ENCODE results near the gene DNAH6.
"Not testable (repeated sequence)": the region's sequence is repeated elsewhere in the genome, so short reads cannot be mapped to it uniquely, and the experiment has no call there.

DNAH6 gene

DNA sequence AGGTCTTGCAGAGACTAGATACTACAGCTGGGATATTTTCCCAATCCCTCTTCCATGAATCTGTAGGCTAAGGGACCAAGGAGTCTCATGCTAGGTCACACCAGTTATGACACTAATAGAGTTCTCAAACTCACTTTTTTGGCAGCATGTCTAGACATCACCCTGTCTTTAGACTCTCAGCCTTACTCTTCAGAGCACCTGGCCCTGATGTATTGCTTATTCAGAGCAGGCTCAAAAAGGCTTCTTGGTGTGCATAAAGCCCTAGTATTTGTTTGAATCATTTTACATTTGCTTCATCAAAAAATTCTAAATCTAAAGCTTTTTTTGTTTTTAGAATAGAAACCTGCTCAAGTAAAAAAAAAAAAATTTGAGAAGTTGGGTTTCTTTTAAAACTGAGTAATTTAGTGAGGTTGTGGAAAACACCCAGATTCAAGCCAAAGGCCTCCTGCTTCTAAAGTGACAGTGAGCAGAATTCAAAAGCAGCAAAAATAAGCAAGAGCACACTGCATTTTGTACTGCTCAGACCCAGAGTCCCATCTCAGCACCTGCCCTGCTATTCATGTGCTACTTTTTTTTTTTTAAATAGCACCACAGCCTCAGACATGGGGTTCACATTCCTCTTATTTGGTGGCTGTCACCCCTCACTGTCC is 18.0 kb upstream of the DNAH6 start:
- no peak for DNase-seq

DNA sequence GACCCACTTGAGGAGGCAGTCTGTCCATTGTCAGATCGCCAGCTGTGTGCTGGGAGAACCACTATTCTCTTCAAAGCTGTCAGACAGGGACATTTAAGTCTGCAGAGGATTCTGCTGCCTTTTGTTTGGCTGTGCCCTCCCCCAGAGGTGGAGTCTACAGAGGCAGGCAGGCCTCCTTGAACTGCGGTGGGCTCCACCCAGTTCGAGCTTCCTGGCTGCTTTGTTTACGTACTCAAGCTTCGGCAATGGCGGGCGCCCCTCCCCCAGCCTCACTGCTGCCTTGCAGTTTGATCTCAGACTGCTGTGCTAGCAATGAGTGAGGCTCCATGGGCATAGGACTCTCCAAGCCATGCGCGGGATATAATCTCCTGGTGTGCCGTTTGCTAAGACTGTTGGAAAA is 5.3 kb upstream of the DNAH6 start:
- DNase-seq: not testable (repeated sequence)

DNA sequence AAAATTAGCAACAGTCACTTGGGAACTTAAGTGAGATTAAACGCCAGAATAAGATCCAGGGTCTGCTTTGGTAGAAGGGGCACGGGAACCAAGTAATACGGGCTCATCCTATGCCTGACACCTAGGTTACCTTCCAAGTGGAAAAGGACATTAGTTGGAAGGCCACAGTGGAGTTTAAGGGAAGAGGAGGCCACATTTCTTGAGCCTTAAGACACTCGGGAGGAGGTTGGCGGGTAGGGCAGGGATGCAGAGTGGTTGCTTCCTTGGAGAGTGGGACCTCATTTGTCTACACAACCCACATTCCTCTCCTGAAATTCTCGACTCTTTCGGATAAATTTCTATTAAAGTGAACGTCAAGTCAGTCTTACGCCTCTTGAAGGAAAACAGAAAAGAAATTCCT is 510 bp upstream of the DNAH6 start:
- no peak for DNase-seq

DNA sequence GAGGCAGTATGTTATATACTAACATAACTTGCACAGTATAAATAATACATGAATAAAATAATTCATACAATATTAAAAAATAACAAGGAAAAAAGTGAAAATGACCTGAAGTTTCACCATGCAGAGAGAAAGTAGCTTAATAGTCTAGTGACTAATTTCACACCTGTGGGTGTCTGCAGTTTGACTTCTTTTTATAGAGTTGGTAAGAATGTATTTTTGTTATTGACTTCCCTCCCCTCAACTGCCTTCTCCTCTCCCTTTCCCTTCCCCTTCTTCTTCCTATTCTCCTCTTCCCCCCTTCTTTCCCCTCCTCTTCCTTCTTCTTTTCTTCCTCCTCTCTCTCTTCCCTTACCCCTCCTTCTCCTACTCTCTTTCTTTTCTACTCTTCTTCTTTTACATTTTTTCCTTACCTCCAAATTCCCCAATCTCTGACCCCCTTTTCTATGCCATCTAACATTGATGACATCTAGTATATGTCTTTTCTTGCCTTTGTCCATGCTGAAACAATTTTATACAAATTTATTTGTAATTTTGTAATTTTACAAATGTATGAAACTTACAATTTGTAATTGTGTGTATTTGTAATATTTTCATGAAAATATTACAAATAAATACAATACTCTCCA is 3.1 kb downstream of the DNAH6 start:
- no peak for DNase-seq

DNA sequence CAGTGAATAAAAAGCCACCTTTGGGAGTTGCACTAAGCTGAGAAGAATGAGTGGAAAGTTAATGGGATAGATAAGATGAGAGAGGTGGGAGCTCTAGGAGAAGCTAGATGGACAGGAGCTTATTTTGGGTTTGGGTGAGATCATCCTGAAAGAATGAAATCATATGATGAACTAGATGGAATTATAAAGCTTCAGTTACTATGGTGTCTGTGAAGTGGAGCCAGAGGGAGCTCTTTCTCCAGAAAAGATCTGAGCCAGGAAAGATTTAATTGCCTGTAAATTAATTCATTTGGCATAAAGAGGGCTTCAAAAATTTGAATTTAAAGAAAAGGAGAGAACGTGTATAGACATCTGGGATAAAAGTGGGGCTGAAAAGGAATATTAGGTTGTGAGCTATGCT is 10.3 kb downstream of the DNAH6 start:
- DNase-seq: no peak

DNA sequence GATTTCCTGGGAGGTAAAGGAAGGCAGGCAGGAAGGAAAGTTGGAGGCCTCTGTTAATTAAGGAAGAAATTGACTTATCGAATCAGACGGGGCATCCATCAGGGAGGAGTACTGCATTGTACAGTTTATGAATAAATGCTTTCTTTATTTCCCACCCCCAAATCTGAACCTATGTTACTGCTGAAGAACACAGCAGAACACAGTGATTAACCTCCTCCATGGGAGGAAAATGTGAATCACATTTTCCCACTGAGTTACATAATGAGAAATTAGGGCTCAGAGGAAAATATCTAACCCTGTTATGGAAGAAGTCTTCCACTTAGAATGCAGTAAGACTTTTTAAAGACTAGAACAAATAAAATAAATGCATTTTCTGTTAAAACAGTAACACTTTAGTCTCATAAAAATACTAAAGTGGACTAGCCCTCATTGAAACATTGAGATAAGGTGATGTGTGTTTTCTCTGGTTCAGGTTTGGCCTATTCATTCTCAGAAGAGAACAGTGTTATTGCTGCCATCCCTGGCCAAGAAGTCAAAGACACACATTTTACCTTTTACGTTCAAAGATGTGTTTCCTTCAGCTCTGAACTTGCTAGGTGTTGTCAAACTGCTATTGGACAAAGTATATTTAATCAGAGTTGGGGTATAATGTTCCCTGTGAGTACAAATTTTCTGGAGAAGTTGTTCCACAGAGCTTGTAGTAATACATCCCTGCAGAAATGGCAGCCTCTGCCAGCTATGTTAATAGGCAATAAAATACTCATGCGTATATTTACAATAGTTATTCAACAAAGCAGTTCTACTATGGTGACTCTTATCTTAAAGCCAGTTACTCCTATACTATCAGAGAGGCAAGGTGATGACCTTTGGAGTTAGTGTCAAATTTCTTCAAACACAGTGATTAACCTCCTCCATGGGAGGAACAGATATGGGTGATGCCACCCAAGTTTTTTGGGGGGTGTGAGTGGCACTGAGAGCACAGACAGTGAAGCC is 11.1 kb downstream of the DNAH6 start:
- no peak for DNase-seq

DNA sequence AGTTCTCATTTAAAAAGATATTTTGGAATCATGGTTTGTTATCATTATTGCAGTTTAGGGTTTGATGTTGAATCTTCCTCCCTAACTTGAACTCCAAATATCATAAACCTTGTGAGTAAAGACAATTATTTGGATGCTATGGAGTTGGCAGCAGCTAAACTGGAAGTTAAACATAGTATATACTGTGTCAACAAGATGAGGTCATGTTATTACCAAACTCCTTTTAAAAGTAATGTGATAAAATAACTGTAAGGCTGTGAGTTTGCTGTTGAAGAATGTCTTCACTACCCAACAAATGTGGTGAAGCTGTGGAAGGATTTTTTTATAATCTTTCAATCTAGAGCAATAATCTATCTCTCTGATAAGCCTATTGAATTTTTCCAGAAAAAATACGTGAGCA is 16.0 kb downstream of the DNAH6 start:
- DNase-seq: no peak

DNA sequence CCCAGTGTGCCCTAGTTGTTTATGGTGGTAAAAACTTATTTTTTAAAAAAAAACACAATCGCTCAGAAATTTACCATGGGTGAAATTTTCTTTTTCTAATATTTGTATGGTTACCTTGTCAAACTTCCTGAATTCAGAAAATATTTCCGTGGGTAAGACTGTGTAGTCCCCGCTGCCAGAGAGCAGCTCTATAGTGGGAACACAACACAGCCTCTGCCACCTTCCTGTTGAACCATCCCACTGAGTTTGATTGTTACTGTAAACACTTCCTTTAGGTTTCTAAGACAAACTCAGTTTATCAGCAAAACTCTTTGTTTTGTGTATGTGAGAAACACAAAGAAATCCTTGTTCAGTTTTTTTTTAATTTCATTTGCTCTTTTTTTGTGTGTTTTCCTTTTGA is 17.9 kb downstream of the DNAH6 start:
- DNase-seq: no peak

DNA sequence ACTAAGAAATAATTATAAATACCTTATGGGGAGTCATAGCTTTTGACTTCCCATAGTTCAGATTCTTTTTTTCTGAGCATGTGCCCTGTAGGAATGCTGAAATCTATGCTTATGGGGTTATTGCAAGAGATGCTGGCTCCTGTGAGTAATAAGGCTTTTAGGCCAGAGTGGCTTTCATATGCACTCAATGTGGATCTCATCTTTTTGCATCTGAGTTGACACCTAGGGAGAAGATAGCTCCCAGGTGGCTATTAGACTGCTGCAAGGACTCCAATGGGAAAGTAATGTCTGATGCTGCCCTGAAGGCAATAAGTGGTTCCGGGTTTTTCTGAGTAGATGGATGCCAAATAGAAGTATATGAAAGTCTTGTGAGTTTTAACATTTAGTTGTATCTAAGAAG is 21.0 kb downstream of the DNAH6 start:
- no peak for DNase-seq

DNA sequence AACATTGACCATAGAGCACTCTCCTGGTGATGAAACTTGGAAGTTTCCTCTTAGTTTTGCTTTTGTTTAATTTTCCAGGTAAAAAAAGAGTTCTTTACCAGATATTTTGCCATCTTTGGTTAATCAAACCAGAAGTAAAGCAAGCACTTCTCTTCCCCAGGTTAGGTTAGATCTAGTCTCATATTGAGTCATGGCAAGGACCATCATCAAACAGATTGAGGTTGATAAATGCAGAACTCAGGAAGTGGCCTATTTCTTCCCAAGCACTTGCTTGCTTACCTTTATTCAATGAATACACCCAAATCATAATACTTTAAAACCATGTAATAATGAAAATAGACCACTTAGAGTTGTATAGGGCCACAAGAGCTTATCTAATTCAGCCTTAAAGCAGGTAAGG is 23.4 kb downstream of the DNAH6 start:
- DNase-seq: no peak

DNA sequence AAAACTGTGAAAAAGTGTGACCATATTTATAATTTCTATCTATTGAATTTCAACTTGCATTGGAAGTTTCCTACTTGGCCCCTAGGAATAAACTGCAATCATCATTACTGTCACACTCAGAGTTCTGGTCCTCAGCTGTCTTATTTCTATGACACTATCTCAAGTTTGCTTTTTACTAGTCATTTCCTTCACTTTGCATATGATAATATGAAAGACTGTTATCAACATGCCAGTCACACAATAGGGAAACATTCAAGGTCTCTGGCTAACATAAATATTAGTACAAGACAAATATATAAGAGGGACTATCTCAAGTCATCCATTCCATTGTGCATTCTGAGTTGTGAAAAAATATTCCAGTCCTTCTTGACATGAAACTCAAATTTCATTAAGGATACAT is 28.7 kb downstream of the DNAH6 start:
- no peak for DNase-seq

DNA sequence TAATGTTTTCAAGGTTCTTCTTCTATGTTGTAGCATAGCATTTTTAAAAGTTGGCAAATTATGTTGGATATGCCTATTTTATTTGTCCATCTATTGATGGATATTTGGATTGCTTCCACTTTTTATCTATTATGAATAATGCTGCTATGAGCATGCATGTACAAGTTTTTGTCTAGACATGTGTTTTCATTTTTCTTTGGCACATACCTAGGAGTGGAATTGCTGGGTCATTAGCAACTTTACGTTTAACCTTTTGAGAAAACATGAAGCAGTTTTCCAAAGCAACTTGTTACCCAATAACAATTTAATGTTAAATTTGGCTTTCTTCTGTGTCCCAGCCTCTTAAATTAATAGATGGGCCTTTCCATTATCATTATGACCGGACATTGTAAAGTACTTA is 30.3 kb downstream of the DNAH6 start:
- no peak for DNase-seq

DNA sequence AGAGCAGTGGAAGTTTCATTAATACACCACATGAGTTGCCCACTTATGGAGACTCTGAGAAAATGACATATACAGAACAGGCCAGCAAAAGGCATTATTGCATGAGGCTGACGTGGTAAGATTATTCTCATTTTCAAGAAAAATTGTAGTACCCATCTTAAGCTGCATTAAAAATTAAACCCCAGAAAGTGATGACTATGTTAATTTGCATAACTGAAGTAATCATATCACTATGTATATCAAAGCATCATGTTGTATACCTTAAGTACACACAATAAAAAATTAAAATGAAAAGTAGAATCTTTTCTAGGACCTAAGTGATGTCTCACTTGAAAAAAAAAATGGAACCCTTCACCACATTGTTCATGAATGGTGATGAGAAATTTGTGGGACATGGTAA is 32.0 kb downstream of the DNAH6 start:
- no peak for DNase-seq

DNA sequence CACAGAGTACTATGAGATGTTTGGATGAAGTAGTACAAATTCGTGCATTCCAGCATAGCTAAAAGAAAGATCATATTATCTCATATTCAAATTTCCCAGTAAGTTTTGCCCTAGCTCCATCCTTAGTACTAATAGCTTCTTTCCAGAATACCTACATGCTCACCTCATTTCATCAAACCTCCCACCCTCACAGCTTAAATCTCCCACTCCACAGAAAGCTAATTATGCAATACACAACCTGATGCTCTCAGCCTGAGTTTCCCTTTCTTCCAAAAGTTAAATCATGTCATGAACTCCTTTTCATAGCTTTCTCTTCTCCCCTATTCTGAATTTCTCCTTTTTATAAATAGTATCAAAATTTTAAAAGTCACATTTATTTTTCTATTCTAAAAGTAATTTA is 34.6 kb downstream of the DNAH6 start:
- DNase-seq: no peak

DNA sequence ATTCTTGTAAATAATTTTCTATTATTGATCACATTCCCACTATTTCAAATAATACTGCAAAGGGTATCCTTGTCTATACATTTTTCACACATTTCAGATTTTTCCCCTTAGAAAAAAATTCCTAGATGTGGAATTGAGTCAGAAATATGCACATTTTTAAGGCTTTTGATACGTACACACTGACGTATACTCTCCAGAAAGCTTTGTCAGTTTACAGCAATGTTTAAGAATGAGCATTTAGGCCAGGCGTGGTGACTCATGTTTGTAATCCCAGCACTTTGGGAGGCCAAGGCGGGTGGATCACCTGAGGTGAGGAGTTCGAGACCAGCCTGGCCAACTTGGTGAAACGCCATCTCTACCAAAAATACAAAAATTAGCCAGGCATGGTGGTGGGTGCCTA is 35.2 kb downstream of the DNAH6 start:
- not testable (repeated sequence) for DNase-seq

DNA sequence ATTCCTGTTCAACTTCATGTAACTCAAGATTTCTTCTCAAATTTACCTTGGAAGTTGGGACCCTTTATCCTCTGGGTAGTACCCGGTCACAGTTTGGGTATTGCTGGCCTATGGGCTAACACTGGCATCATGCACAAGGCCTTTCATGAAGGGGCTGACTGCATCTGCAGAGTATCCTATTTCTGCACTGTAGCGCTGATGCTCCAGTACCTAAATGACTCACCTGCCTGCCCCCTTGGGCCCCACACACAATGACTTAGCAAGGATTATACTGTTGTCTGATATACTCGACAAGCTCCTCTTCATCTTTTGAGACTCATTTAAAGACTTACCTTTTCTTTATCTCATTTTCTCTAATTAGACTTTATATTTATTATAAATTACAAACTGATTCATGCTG is 39.9 kb downstream of the DNAH6 start:
- no peak for DNase-seq

DNA sequence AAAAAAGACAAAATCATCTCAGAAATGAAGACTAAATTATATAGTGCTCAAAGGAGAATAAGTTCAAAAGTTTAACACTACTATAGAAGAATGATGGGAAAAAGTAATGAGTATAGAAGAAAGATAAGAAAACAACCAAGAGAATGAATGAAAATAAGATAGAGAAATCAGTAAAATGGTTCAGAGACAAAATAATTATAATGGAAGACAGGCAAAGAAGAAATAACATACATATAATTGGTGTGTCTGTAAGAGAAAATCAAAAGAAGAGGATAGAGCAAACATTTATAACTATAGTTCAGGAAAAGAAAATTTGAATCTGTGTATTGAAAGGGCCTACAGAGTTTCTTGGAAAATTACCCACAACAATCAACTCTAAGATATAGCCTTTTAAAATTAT is 43.5 kb downstream of the DNAH6 start:
- no peak for DNase-seq

DNA sequence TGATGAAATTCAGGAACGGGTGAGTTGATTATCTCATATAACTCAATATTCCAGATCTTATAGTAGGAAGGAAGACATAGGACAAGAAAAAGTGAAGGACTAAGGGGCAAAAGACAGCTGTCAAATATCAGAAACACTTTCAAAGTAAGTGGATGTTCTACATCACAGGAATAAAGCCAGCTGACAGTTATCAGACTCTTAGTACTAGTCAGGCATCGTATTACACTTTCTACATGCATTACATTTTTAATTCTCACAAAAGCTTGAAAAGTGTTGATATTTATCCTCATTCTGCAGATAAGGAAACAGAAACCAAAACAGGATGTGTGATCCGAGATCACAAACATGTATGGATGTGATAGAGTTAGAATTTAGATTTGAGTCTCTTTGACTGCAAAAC is 63.4 kb downstream of the DNAH6 start:
- DNase-seq: no peak

DNA sequence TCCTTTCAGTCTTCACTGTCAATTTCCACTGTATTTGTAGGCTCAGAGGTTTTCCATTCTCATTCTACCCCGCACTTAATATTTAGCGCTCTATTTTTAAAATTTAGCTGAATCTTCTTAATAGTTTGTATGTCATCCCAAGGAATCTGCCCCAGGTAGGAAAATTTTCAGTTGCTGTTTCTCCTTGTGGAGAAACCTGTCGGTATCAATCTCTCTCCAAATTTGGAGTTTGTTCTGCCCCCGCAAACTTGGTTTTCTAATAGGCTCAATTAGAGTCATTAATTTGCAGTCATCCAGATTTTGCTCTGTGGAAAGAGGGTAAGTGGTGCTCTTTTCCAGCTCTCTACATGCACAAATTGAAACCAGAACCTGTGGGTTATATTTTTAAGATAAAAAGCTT is 87.6 kb downstream of the DNAH6 start:
- no peak for DNase-seq

DNA sequence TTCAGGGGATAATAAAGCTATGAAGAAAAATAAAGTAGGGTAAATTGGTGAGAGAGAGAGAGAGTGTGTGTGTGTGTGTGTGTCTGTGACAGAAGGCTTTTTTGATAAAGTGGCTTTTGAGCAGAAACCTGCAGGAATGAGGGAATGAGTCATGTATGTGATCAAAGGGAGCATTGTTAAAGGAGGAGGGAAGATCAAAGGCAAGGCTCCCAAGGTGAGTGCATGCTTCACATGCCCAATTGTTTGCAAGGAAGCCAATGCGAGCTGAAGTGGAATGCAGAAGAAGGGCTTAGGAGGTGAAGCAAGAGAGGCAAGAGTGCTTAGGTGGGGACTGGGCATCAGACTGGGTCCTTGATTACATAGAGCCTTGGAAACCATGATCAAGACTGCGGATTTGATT is 96.8 kb downstream of the DNAH6 start:
- DNase-seq: no peak

DNA sequence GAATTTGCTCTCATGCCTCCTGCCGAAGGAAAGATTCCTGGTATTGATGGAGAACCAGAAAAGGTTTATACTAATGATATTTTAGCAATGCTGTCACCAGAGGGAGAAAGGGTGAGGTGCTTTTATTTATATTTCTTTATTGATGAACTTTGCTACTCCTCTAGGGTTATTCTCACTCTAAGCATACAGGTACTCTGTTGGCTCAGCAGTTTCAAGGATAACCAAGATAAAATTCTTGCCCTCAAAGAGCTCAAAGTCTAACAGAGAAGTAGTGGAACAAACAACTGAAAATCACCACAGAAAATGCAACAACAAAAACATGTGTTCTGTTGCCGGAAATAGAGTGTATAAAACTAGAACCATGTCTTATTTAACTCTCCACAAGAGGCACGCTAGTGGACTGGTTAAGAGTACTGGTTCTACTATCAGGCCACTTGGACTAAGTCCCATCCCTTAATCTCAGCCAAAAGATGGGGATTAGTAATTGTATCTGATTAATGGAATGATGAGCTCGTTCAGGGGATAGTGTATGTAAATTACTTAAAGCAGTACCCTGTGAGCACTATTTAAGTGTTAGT is 103.6 kb downstream of the DNAH6 start:
- DNase-seq: no peak

DNA sequence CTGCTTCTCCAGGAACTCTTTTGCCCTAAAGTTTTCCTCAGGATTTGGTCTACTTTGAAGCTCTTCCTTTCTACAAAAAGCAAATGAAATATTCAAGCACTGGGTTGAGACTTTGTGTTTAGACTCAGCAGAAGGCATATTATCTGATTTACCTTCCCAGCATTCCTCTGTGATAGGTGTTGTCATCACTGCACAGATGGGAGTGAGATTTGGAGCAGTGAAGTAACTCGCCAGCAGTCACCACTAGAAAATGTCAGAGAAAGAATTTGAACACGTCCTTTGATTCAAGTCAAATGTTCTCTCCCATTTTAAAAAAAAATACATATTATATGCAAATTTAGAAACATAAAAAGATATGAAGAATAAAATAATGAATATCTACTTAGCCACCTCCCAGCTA is 112.2 kb downstream of the DNAH6 start:
- DNase-seq: no peak

DNA sequence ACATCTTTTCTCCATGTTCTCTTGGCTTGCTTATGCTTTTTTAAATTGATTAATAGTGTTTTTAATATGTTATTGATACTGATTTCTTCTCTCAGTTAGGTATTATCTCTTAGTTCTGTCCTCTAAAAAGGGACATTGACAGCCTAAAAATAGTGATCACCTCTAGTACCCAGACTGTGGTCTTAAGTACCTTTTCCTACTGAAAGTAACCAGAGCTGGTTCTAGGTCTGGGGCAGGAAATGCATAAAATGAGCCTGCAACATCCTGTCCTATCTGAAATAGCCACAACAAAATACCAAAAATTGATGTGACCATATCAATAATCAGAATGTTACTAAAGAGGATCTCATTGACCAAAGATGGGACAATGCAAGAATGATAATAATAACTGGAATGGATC is 113.3 kb downstream of the DNAH6 start:
- no peak for DNase-seq

DNA sequence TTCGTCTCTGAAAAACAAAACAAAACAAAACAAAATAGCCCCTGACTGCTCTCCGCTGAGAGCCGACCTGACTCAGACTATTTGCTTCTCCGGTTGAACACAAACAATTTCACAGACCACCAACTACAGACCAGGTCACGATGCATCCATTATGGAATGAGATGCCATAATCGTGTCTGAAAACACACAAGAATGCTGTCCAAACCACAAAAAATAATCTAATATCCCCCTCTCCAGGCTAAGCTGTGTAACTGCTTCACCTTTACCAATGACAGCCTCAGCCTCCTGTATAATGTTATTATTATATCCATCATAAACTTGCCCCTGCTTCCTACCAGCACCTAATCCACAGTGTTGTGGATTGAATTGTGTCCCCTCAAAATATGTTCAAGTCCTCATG is 114.7 kb downstream of the DNAH6 start:
- no peak for DNase-seq

Data from activated T-cell treated with anti-CD3 and anti-CD28 coated beads for 4 hours (primary cell).